Transverse colon (tissue), 4 donors: ENCODE results near the gene HEXD. TPM values are rescaled to one million over a fixed set of nuclear protein-coding genes. Genes with fewer than 3 reads are reported as not detected.
"Not testable (repeated sequence)": the region's sequence is repeated elsewhere in the genome, so short reads cannot be mapped to it uniquely, and the experiment has no call there.

Experiments used
- DNase-seq: peaks from one replicate; pipeline ENCODE4 v3.0.0-alpha.2; 2019
- H3K27ac ChIP-seq, 4 donors: fragments of 200-600 bp; sonication (generic); 2 replicates each; pipeline ENCODE4 v1.5.1; 2016 to 2018; ENCODE audit warnings: inconsistent platforms in 4 of 4
- H3K27me3 ChIP-seq: fragments of 200-600 bp; sonication (generic); 2 replicates; pipeline ENCODE4 v1.5.1; 2017; ENCODE audit warnings: inconsistent platforms
- H3K36me3 ChIP-seq, 4 donors: fragments of 200-600 bp; sonication (generic); 2 replicates each; pipeline ENCODE4 v1.5.1; 2017 to 2019; ENCODE audit warnings: inconsistent platforms in 4 of 4
- H3K4me1 ChIP-seq, 4 donors: fragments of 200-600 bp; sonication (generic); 2 replicates each; pipeline ENCODE4 v1.5.1; 2017 to 2020; ENCODE audit warnings: inconsistent platforms in 4 of 4
- H3K4me3 ChIP-seq, 4 donors: fragments of 200-600 bp; sonication (generic); 1 replicate in 1 of 4; 2 replicates in 3 of 4; pipeline versions ENCODE4 v1.5.1 to v1.6.1; 2017 to 2019; ENCODE audit warnings: inconsistent platforms in 4 of 4
- H3K9me3 ChIP-seq, 2 donors: fragments of 200-600 bp; sonication (generic); 2 replicates each; pipeline ENCODE4 v1.5.1; 2017 to 2019; ENCODE audit warnings: inconsistent platforms in 2 of 2
- CTCF ChIP-seq, 5 experiments: fragments of 200-600 bp in 3 of 5; fragments of 450-650 bp in 2 of 5; sonication (generic) in 3 of 5; IDR thresholded peaks; 1 replicate in 2 of 5; 2 replicates in 3 of 5; pipeline ENCODE4 v1.5.1; 2016 to 2017; ENCODE audit warnings: antibody characterized with exemption in 5 of 5, inconsistent platforms in 3 of 5, mild to moderate bottlenecking in 2 of 5, moderate library complexity in 1 of 5
- EP300 ChIP-seq: sonication (generic); formaldehyde crosslinking; IDR thresholded peaks from one replicate; pipeline ENCODE4 v1.6.1; 2017; ENCODE audit warnings: antibody characterized with exemption, low read depth
- POLR2A ChIP-seq: fragments of 450-650 bp; IDR thresholded peaks from one replicate; pipeline ENCODE4 v1.6.1; 2016; ENCODE audit warnings: antibody characterized with exemption, mild to moderate bottlenecking, moderate library complexity
- POLR2AphosphoS5 ChIP-seq, 3 donors: sonication (generic); formaldehyde crosslinking; IDR thresholded peaks; one replicate each; pipeline ENCODE4 v1.6.1; 2016; ENCODE audit warnings: antibody characterized with exemption in 3 of 3
- WGBS, 2 donors: methylation state at CpG; one replicate each; pipeline ENCODE4 v1.1.5; 2018; ENCODE audit warnings: low coverage in 1 of 2; 5-methylcytosine and 5-hydroxymethylcytosine counted together
- in situ Hi-C, 4 donors: fragments of 200-750 bp; cut with MboI; loops; one replicate each; pipeline versions ENCODE4 v1.15.0 to v1.15.1; 2017; ENCODE audit warnings: low sequenced_read_pairs in 3 of 4, low pct_ligation_motif_present in 1 of 4, low pct_unique_long_range_greater_than_20kb in 1 of 4
- intact Hi-C: fragments of 100-400 bp; cut with DNase I; formaldehyde crosslinking; loops from one replicate; pipeline ENCODE4 v1.15.1; 2023; ENCODE audit warnings: low total_unique reads
- total RNA-seq, 4 donors: library from RNA; depleted of rRNA; stranded (reverse); fragments of >200 nt; gene quantifications; one replicate each; pipeline ENCODE4 v1.1.0, GENCODE V29; 2016

Gene HEXD
- total RNA-seq, 4 donors from 2014 or later, result 45.5 to 258 (median 102) TPM

GRCh38 chr17:82408288-82408937, 9.7 kb upstream of the HEXD start:
- Histone ChIP-seq H3K9me3 (no peaks in the 10 kb centered on the region), H3K27me3 (no peaks in the 10 kb centered on the region), H3K27ac (no peak overlapping the region), H3K4me1 (no peaks in the 10 kb centered on the region), H3K36me3 (no peaks in the 10 kb centered on the region), H3K4me3 (no peak overlapping the region)
- in situ Hi-C loops (loop anchor here in 1 of 4 donors (5.0 kb wide), 1 partner anchor 51 kb away; the partner anchor contains the start of gene TEX19), intact Hi-C loops (no loop called here)
- no peak for TF ChIP-seq POLR2AphosphoS5 (IDR thresholded peaks at IDR 0.05)
- DNase-seq, result no peak
- 85 to 92% methylated on average over 4 to 15 of the region's 15 CpGs for WGBS, 2 donors

- no peaks in the 10 kb centered on the region for H3K4me1 ChIP-seq
- in situ Hi-C loops (loop anchor here in 1 of 4 donors (5.0 kb wide), 1 partner anchor 52 kb away; the partner anchor contains the start of gene TEX19), intact Hi-C loops (no loop called here)
- no peaks in the 10 kb centered on the region for H3K9me3 ChIP-seq
- no peak overlapping the region for H3K27ac ChIP-seq
- 95 to 100% methylated on average over 3 to 21 of the region's 21 CpGs for WGBS, 2 donors
- no peak overlapping the region for H3K4me3 ChIP-seq
- H3K27me3 ChIP-seq, result no peaks in the 10 kb centered on the region
- no peak for TF ChIP-seq CTCF (IDR thresholded peaks at IDR 0.05)
- no peak for TF ChIP-seq EP300
- no peak for TF ChIP-seq POLR2A
- no peak for TF ChIP-seq POLR2AphosphoS5 (IDR thresholded peaks at IDR 0.05)
- no peaks in the 10 kb centered on the region for H3K36me3 ChIP-seq
- DNase-seq, result no peak
Observed at GRCh38 chr17:82408938-82409318, 9.2 kb upstream of the HEXD start.

- no peaks in the 10 kb centered on the region for H3K27me3 ChIP-seq
- no peaks in the 10 kb centered on the region for H3K36me3 ChIP-seq
- DNase-seq, result no peak
- no peak overlapping the region for H3K4me3 ChIP-seq
- 91 to 100% methylated on average over 6 to 12 of the region's 14 CpGs for WGBS, 2 donors
- TF ChIP-seq EP300, result no peak
- no peak for TF ChIP-seq CTCF (IDR thresholded peaks at IDR 0.05)
- no peak for TF ChIP-seq POLR2AphosphoS5 (IDR thresholded peaks at IDR 0.05)
- TF ChIP-seq POLR2A, result no peak
- no peaks in the 10 kb centered on the region for H3K9me3 ChIP-seq
- in situ Hi-C loops (loop anchor here in 1 of 4 donors (10.0 kb wide), 1 partner anchor 55 kb away; the partner anchor contains the start of gene TEX19), intact Hi-C loops (loop anchor here (5.0 kb wide), 1 partner anchor 53 kb away; the partner anchor contains the start of gene TEX19)
- H3K27ac ChIP-seq, result no peak overlapping the region
- H3K4me1 ChIP-seq, result peaks cover 0 to 6% (median 5%) of the 10 kb centered on the region in 4 donors
Observed at GRCh38 chr17:82410014-82410716, 8.0 kb upstream of the HEXD start.

- no peak for TF ChIP-seq POLR2A
- Histone ChIP-seq H3K4me1 (peaks cover 0 to 6% (median 5%) of the 10 kb centered on the region in 4 donors), H3K9me3 (no peaks in the 10 kb centered on the region), H3K27me3 (no peaks in the 10 kb centered on the region), H3K36me3 (no peaks in the 10 kb centered on the region), H3K4me3 (no peak overlapping the region), H3K27ac (no peak overlapping the region)
- no peak for DNase-seq
- 92 to 100% methylated on average over 9 to 20 of the region's 24 CpGs for WGBS, 2 donors
- in situ Hi-C loops, result loop anchor here in 1 of 4 donors (10.0 kb wide), 1 partner anchor 57 kb away; the partner anchor contains the start of gene TEX19
- intact Hi-C loops, result loop anchor here (5.0 kb wide), 1 partner anchor 54 kb away; the partner anchor contains the start of gene TEX19
Observed at GRCh38 chr17:82411396-82412053, 6.6 kb upstream of the HEXD start.

GRCh38 chr17:82412081-82412480, 6.1 kb upstream of the HEXD start:
- H3K4me3 ChIP-seq, H3K27ac ChIP-seq, H3K4me1 ChIP-seq, H3K27me3 ChIP-seq, H3K9me3 ChIP-seq, H3K36me3 ChIP-seq, DNase-seq: not testable (repeated sequence)
- whole genome bisulfite sequencing, 2 donors, result 70 to 89% methylated on average over 2 to 16 of the region's 16 CpGs
- in situ Hi-C loops (loop anchor here in 1 of 4 donors (10.0 kb wide), 1 partner anchor 57 kb away; the partner anchor contains the start of gene TEX19), intact Hi-C loops (loop anchor here (5.0 kb wide), 1 partner anchor 55 kb away; the partner anchor contains the start of gene TEX19)
